SH-SY5Y (cell line): ENCODE measurements around the gene THOP1.

Experiments
- GATA2 ChIP-seq: IDR thresholded peaks from 2 replicates; pipeline ENCODE4 v1.6.1; 2011; ENCODE audit warnings: mild to moderate bottlenecking, low read depth, low read length
- GATA3 ChIP-seq: IDR thresholded peaks from 2 replicates; pipeline ENCODE4 v1.6.1; 2011; ENCODE audit warnings: low read depth, mild to moderate bottlenecking, low read length, moderate library complexity

THOP1 gene

GRCh38 chr19:2809387-2810140 lies 24.3 kb downstream of the THOP1 start:
- TF ChIP-seq GATA3 (no peak), GATA2 (no peak)

GRCh38 chr19:2810141-2811091 lies 25.1 kb downstream of the THOP1 start:
- TF ChIP-seq GATA3, result no peak
- TF ChIP-seq GATA2, result no peak

- TF ChIP-seq GATA3 (no peak), GATA2 (no peak)
These were observed 26.0 kb downstream of the THOP1 start for GRCh38 chr19:2811221-2811722.

GRCh38 chr19:2811735-2812413 lies 26.6 kb downstream of the THOP1 start:
- no peak for TF ChIP-seq GATA3

GRCh38 chr19:2812414-2813234 lies 27.3 kb downstream of the THOP1 start:
- TF ChIP-seq GATA2, result no peak
- TF ChIP-seq GATA3, result no peak

GRCh38 chr19:2813235-2814160 lies 28.2 kb downstream of the THOP1 start:
- TF ChIP-seq GATA3, result no peak
- TF ChIP-seq GATA2, result no peak

GRCh38 chr19:2814426-2814825 lies 29.1 kb downstream of the THOP1 start:
- TF ChIP-seq GATA3 (no peak), GATA2 (no peak)

GRCh38 chr19:2815191-2815614 lies 29.9 kb downstream of the THOP1 start:
- TF ChIP-seq GATA2, result no peak
- TF ChIP-seq GATA3, result no peak

- TF ChIP-seq GATA2 (no peak), GATA3 (no peak)
These were observed 30.6 kb downstream of the THOP1 start for GRCh38 chr19:2815923-2816322.

GRCh38 chr19:2816641-2817040 lies 31.3 kb downstream of the THOP1 start:
- TF ChIP-seq GATA2 (no peak), GATA3 (no peak)

GRCh38 chr19:2819540-2820111 lies 34.3 kb downstream of the THOP1 start, which contains the start of gene ZNF554:
TSS of gene ZNF554 (plus strand) at chr19:2819868. CDS start at chr19:2820072, 204 bp downstream.
- TF ChIP-seq GATA2 (no peak), GATA3 (no peak)

- TF ChIP-seq GATA3, result no peak
- TF ChIP-seq GATA2, result no peak
These were observed 34.9 kb downstream of the THOP1 start for GRCh38 chr19:2820112-2820702.

- TF ChIP-seq GATA3, result no peak
- TF ChIP-seq GATA2, result no peak
These were observed 37.5 kb downstream of the THOP1 start for GRCh38 chr19:2822846-2823245.
